Retinal pigment epithelial cell (primary cell): Measurements from ENCODE around the gene PDE4D.

Source experiments
- DNase-seq: peaks from one replicate; pipeline ENCODE4 v3.0.0-alpha.2; 2010; ENCODE audit warnings: low read depth
- H3K4me3 ChIP-seq: 2 replicates; pipeline ENCODE4 v1.5.1; 2011; ENCODE audit warnings: mild to moderate bottlenecking, low read length, control low read depth, moderate library complexity
- TF ChIP-seq, protein P1 (sequence below): conservative IDR thresholded peaks from 2 replicates; pipeline ENCODE4 v1.5.1; 2011; ENCODE audit warnings: low read depth, low read length, control low read depth, inconsistent platforms

The PDE4D gene

DNA sequence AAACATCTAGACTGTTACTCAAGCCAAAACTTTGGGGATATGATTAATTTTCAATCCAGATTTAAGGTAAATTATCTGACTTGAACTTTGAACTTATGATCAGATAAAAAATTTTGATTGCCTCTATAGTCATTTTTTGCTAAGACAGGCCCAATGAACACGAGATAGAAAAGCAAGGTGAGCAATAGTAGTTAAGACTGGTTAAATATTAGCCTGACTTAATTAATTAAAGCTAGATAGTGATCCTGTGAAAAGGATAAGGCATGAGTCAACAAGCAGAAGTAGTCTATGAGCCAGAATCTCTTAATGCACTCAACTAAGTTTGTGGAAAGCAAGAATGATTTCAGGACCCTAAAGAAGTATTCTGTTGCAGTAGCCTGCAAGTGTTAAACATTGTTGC, 66.5 kb downstream of the PDE4D start:
- H3K4me3 ChIP-seq = no peak overlapping the region
- no peak for DNase-seq
- TF ChIP-seq, protein P1, sequence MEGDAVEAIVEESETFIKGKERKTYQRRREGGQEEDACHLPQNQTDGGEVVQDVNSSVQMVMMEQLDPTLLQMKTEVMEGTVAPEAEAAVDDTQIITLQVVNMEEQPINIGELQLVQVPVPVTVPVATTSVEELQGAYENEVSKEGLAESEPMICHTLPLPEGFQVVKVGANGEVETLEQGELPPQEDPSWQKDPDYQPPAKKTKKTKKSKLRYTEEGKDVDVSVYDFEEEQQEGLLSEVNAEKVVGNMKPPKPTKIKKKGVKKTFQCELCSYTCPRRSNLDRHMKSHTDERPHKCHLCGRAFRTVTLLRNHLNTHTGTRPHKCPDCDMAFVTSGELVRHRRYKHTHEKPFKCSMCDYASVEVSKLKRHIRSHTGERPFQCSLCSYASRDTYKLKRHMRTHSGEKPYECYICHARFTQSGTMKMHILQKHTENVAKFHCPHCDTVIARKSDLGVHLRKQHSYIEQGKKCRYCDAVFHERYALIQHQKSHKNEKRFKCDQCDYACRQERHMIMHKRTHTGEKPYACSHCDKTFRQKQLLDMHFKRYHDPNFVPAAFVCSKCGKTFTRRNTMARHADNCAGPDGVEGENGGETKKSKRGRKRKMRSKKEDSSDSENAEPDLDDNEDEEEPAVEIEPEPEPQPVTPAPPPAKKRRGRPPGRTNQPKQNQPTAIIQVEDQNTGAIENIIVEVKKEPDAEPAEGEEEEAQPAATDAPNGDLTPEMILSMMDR = no peak

DNA sequence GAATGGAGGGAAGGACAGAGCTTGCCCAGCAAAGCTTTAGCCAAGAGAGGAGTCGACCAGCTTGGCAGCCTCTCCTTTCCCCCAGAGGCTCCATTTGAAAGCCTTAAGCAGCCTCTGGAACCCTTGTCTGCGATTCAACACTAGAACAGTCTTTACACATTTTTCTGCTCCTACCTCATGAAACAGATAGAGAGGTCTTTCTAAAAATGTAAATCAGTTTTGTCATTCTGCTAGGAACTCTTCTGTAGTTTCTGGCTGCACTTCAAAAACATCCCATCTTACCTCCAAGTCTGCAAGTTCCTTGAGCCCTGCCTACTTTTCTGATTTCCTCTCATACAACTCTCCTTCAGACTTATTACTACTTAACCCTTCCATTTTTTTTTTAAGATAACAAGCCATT, 70.1 kb downstream of the PDE4D start:
- TF ChIP-seq, protein P1 = no peak
- no peak for DNase-seq
- no peak overlapping the region for H3K4me3 ChIP-seq

DNA sequence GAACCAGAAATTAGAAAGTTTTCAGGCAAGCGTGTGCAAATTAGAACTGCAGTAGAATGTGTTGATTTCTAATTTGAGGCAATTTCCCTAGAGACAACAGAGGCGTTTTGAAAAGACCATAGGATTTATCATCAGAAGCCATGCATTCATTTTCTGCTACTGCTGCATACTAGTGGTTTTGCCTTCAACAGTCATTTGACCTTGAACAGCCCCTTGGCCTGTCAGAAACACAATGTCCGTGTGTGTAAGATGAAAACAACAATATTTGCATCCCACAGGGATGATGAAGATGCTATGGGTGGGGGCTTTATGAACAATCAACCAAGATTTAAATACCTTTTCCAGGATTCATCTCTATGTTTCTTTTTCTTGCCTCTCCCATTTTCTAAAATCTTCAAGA, 73.7 kb downstream of the PDE4D start:
- no peak overlapping the region for H3K4me3 ChIP-seq
- TF ChIP-seq, protein P1 = no peak
- no peak for DNase-seq

DNA sequence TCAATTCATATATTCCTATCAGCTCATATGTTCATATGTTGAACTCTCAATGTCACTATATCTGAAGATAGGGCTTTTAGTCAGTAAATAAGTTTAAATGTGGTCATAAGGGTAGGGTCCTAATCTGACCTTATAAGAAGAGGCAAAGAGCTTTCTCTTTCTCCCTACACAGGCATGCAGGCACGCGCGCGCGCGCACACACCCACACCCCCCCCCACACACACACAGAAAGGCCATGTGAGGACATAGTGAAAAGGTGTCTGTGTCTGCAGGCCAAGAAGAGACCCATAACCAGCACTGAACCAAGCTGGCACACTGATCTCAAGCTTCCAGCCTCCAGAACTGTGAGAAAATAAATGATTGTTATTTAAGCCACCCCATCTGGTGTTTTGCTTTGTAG, 76.0 kb downstream of the PDE4D start:
- no peak for DNase-seq
- TF ChIP-seq, protein P1 = no peak

DNA sequence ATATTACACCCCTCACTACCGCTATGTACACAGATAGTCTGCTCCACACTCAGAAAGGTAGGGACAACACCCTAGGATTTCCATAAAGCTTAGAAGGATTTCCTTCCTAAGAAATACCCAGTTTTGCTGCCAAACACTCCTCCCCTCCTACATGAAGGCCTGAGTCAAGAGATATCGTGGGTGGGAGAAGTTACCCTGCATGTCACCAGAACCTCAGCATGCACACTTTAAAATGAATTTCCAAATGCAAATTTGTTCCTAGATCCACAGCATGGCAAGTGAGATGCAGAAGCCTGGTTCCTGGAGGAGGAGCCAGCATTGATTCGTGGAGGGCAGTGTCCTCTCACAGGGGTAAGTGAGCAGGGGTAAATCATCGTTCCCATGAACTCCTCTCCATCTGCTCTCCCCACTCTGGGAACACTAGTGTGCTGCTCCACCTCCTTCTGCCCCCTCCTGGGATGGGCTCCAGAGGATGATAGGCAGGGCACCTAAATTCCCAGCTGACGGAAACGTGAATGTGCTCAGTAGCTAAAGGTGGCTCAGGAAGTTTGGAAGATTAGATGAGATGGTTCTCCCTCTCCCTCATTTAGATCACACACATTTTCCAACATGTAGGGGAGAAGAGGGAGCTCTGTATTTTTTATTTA, 76.7 kb downstream of the PDE4D start:
- no peak overlapping the region for H3K4me3 ChIP-seq
- TF ChIP-seq, protein P1 = no peak
- DNase-seq = no peak

More for the DNA sequence above, 76.0 kb downstream of the PDE4D start:
- no peak overlapping the region for H3K4me3 ChIP-seq

DNA sequence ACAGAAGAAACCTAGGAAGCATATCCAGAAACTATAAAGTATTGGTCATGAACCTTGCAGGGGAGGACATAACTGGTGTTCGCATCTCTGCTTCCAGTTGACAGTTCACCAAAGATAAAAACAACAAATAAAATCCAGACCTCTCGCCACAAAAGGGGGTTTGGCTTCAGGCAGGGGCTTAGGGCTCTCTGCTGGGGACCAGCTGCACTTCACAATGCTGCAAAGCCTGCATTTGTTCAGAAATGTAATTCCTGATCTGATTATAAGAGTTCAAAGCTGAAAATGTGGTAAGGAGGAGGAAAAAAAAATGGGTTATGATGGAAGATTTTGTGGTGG, 79.0 kb downstream of the PDE4D start:
- no peak overlapping the region for H3K4me3 ChIP-seq
- TF ChIP-seq, protein P1 = no peak
- DNase-seq = no peak

DNA sequence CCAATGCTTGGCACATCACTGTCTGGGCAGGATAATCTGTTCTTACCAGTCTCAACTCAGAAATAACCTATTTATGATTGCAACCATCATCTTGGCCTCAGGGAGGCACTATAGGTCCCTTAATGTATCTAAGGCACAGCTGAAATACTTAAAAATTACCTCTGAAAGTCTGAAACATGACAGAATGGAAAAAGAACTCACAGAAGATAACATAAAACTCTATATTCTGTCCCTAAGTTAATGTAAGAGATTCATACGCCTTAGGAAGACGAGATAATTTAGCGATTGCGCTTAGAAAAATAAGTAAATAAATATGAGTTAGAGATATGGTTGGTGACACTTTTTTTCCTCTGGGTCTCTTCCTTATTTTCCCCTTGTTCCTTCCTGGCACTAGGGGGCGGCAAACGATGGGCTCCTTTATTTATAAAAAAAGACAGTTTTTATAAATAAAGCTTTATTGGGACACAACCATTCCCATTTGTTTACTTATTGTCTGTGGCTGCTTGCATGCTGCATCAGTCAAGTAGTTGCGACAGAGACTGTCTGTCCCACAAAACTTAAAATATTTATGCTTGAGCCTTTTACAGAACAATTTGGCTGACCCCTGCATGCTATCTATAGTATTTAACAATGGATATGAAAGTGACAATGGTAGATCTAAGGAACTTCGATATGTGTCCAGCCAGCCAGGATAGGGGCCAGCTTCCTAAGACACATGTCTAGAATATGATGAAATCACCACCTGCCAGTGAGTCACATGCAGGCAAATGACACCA, 79.6 kb downstream of the PDE4D start:
- peak; percentile 28 for DNase-seq
- H3K4me3 ChIP-seq = no peak overlapping the region
- TF ChIP-seq, protein P1 = peak; percentile 59
